CD4-positive, alpha-beta T cell (primary cell): Measurements from ENCODE around the gene NEU4. TPM values are rescaled to one million over a fixed set of nuclear protein-coding genes. Genes with fewer than 3 reads are reported as not detected.

Experiments used
- ATAC-seq: fragments of 200-7000 bp; cut with Tn5 transposase; one replicate; pipeline ENCODE4 v1.10.0; 2022; ENCODE audit warnings: mild to moderate bottlenecking; ENCODE audit not compliant: poor library complexity
- CTCF ChIA-PET: fragments of 350-600 bp; sonication (Branson Sonifier 250); formaldehyde crosslinking; loops from one replicate; lab custom pipeline; 2021; ENCODE audit warnings: antibody characterized with exemption, inconsistent platforms; lab: Charles Lee
- POLR2A ChIA-PET: fragments of 350-600 bp; sonication (Branson Sonifier 250); formaldehyde crosslinking; loops from one replicate; lab custom pipeline; 2021; ENCODE audit warnings: antibody characterized with exemption, inconsistent platforms; lab: Charles Lee
- DNase-seq, 14 experiments: peaks; one replicate each; pipeline ENCODE4 v3.0.0-alpha.2; 2013 to 2020; ENCODE audit warnings: mixed read lengths in 2 of 14
- H3K27ac ChIP-seq, 2 donors: one replicate each; pipeline versions ENCODE4 v1.5.1 to v1.7.0; 2013; ENCODE audit warnings: low read length in 2 of 2, low read depth in 1 of 2, mild to moderate bottlenecking in 1 of 2
- H3K27me3 ChIP-seq, 2 experiments: 1 replicate in 1 of 2; 2 replicates in 1 of 2; pipeline versions ENCODE4 v1.6.1 to v1.7.0; 2013; ENCODE audit warnings: low read length in 2 of 2, control low read depth in 1 of 2, mild to moderate bottlenecking in 1 of 2, moderate library complexity in 1 of 2; ENCODE audit not compliant: insufficient read depth in 2 of 2, control insufficient read depth in 1 of 2
- H3K36me3 ChIP-seq: one replicate; pipeline ENCODE4 v1.6.1; 2013; ENCODE audit warnings: low read length, control low read depth; ENCODE audit not compliant: insufficient read depth
- H3K4me1 ChIP-seq: one replicate; pipeline ENCODE4 v1.6.1; 2013; ENCODE audit warnings: low read length, control low read depth; ENCODE audit not compliant: insufficient read depth
- H3K4me3 ChIP-seq: one replicate; pipeline ENCODE4 v1.5.1; 2013; ENCODE audit warnings: mild to moderate bottlenecking, low read length, moderate library complexity
- H3K9me3 ChIP-seq, 2 experiments: 1 replicate in 1 of 2; 2 replicates in 1 of 2; pipeline versions ENCODE4 v1.6.1 to v1.7.0; 2013; ENCODE audit warnings: low read length in 2 of 2, mild to moderate bottlenecking in 2 of 2, control low read depth in 1 of 2, moderate library complexity in 1 of 2; ENCODE audit not compliant: control insufficient read depth in 1 of 2, insufficient read depth in 1 of 2
- H3K27ac Mint-ChIP-seq: one replicate; pipeline ENCODE4 v1.8.0; 2020; ENCODE audit warnings: mixed read lengths
- H3K27me3 Mint-ChIP-seq: one replicate; pipeline ENCODE4 v1.8.0; 2021; ENCODE audit warnings: mixed read lengths
- H3K36me3 Mint-ChIP-seq: one replicate; pipeline ENCODE4 v1.8.0; 2021; ENCODE audit warnings: low read depth, mixed read lengths
- H3K4me1 Mint-ChIP-seq: one replicate; pipeline ENCODE4 v1.8.0; 2021; ENCODE audit warnings: low read depth, mixed read lengths
- H3K4me3 Mint-ChIP-seq: one replicate; pipeline ENCODE4 v1.8.0; 2020; ENCODE audit warnings: mild to moderate bottlenecking, mixed read lengths
- H3K9me3 Mint-ChIP-seq: one replicate; pipeline ENCODE4 v1.8.0; 2020; ENCODE audit warnings: mixed read lengths
- intact Hi-C, 2 experiments: fragments of 100-400 bp; cut with DNase I in 1 of 2; cut with micrococcal nuclease in 1 of 2; formaldehyde crosslinking; loops; one replicate each; pipeline versions ENCODE4 v1.15.1 to v1.9.0; 2023 to 2025; cut with DNase I, micrococcal nuclease
- total RNA-seq, 174 experiments: library from RNA in 2 of 174; stranded (reverse) in 2 of 174; gene quantifications; one replicate each; pipeline ENCODE4 v1.2.3 and lab custom pipeline; 2021 to 2026
- TF ChIP-seq, protein P1 (sequence below): fragments of 200-600 bp; IDR thresholded peaks from one replicate; pipeline ENCODE4 v1.8.0; 2022; ENCODE audit warnings: antibody characterized with exemption, mild to moderate bottlenecking

The NEU4 gene
- total RNA-seq, 2 experiments from 2014 or later: 4.3 to 6.8 TPM

DNA sequence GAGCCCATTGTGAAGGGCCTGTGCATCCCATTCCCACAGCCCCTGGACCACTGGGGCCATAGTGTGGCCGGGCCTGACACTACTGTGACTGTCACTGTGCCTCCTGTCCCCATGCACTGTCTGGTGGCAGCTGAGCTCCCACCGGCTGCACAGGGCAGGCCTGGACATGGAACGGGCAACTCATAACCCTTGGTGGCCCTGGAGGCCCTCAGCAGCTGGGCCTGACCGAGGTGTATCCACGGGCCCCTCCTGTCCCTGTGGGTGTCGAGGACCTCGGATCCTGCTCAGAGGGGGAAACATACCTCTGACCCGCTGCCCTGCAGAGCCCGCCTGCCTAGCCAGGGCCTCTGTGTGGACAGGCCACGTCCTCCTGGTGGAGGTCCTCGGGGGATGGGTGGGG, 40.1 kb upstream of the NEU4 start:
- Mint-ChIP-seq H3K4me1 (peaks cover 15% of the 10 kb centered on the region), H3K27ac (no peak overlapping the region), H3K36me3 (no peaks in the 10 kb centered on the region), H3K9me3 (no peaks in the 10 kb centered on the region), H3K4me3 (no peak overlapping the region), H3K27me3 (no peaks in the 10 kb centered on the region)
- intact Hi-C loops: no loop called here
- H3K27ac ChIP-seq: no peak overlapping the region
- H3K27me3 ChIP-seq: no peaks in the 10 kb centered on the region
- POLR2A ChIA-PET: no interaction called here
- peaks cover 30% of the 10 kb centered on the region for H3K4me1 ChIP-seq
- no peaks in the 10 kb centered on the region for H3K9me3 ChIP-seq
- CTCF ChIA-PET: no interaction called here
- no peaks in the 10 kb centered on the region for H3K36me3 ChIP-seq
- H3K4me3 ChIP-seq: no peak overlapping the region
- TF ChIP-seq, protein P1, sequence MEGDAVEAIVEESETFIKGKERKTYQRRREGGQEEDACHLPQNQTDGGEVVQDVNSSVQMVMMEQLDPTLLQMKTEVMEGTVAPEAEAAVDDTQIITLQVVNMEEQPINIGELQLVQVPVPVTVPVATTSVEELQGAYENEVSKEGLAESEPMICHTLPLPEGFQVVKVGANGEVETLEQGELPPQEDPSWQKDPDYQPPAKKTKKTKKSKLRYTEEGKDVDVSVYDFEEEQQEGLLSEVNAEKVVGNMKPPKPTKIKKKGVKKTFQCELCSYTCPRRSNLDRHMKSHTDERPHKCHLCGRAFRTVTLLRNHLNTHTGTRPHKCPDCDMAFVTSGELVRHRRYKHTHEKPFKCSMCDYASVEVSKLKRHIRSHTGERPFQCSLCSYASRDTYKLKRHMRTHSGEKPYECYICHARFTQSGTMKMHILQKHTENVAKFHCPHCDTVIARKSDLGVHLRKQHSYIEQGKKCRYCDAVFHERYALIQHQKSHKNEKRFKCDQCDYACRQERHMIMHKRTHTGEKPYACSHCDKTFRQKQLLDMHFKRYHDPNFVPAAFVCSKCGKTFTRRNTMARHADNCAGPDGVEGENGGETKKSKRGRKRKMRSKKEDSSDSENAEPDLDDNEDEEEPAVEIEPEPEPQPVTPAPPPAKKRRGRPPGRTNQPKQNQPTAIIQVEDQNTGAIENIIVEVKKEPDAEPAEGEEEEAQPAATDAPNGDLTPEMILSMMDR: no peak
- no peak for DNase-seq
- ATAC-seq: no peak

DNA sequence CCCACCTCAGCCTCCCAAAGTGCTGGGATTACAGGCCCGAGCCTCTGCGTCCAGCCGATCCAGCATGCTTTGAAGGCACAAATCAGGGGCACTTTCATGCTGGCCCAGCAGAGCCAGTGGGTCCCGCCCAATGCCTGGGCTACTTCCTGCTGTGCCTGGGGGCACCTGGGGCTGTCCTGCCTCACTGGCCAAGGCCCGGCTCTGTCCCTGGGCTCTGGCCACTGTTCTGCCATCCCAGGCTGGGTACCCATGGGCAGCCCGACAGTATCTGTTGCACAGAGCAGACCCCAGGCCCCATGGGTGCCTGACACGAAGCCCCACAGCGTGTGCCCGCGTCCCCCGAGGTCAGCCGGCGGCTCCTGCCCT, 39.2 kb upstream of the NEU4 start:
- intact Hi-C loops: no loop called here
- H3K9me3 ChIP-seq: no peaks in the 10 kb centered on the region
- H3K36me3 Mint-ChIP-seq: no peaks in the 10 kb centered on the region
- H3K4me1 Mint-ChIP-seq: peaks cover 15% of the 10 kb centered on the region
- ATAC-seq: no peak
- H3K27me3 ChIP-seq: peaks cover 0 to under 1% of the 10 kb centered on the region in 2 experiments
- peaks cover 20% of the 10 kb centered on the region for H3K4me1 ChIP-seq
- H3K36me3 ChIP-seq: no peaks in the 10 kb centered on the region
- no peak overlapping the region for H3K27ac Mint-ChIP-seq
- ChIA-PET POLR2A (no interaction called here), CTCF (no interaction called here)
- H3K9me3 Mint-ChIP-seq: no peaks in the 10 kb centered on the region
- H3K27ac ChIP-seq: no peak overlapping the region
- TF ChIP-seq, protein P1: no peak
- no peaks in the 10 kb centered on the region for H3K27me3 Mint-ChIP-seq
- DNase-seq: no peak
- no peak overlapping the region for H3K4me3 ChIP-seq
- no peak overlapping the region for H3K4me3 Mint-ChIP-seq

DNA sequence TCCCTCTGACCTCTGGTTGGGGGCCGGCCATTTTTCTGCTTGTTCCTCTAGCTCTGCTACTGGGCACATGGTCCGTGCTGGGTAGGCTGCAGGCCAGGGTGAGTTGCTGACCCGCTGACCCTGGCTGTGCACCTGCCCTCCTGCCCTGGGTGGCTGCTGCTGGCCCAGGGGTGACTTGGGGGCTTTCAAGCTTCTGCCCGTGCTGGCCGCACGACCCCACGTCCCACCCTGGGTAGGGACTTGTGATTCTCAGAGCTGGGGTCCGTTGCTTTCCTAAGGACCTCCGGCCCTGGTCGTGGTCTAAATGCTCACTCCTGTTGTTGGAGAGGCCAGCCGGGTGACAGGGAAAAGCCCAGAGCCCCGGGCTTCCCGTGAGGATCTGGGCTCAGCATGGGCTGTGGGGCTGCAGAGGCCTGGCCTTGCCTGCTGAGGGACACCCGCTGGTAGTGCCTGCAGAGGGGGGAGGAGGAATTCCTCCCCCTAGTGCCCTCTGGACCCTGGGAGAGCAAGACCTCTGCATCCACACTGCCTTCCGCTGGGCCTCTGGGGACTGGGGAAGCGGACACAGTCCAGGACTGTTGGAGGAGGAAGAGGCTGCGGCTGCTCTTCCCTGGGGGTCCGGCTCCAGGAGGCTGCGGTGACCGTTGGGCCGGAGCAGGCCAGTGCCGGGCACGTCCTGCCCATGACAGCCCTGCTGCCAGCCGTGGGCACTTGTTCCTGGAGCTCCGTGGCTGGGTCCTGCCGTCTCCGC, 38.6 kb upstream of the NEU4 start:
- H3K4me1 Mint-ChIP-seq: peaks cover 15% of the 10 kb centered on the region
- CTCF ChIA-PET: no interaction called here
- POLR2A ChIA-PET: no interaction called here
- DNase-seq (peak in 1 of 14 experiments; percentile 7), ATAC-seq (no peak)
- no peak overlapping the region for H3K27ac Mint-ChIP-seq
- no peaks in the 10 kb centered on the region for H3K36me3 Mint-ChIP-seq
- intact Hi-C loops: no loop called here
- Histone ChIP-seq H3K4me1 (peaks cover 17% of the 10 kb centered on the region), H3K27me3 (peaks cover 0 to 2% of the 10 kb centered on the region in 2 experiments), H3K9me3 (no peaks in the 10 kb centered on the region), H3K4me3 (no peak overlapping the region), H3K36me3 (no peaks in the 10 kb centered on the region), H3K27ac (no peak overlapping the region)
- H3K9me3 Mint-ChIP-seq: no peaks in the 10 kb centered on the region
- no peak overlapping the region for H3K4me3 Mint-ChIP-seq
- H3K27me3 Mint-ChIP-seq: no peaks in the 10 kb centered on the region
- TF ChIP-seq, protein P1: no peak
